ENCODE results near the gene ZKSCAN3. TPM values are rescaled to one million over a fixed set of nuclear protein-coding genes. Genes with fewer than 3 reads are reported as not detected.
"Not testable (repeated sequence)": the region's sequence is repeated elsewhere in the genome, so short reads cannot be mapped to it uniquely, and the experiment has no call there.

ZKSCAN3 gene
- total RNA-seq, 1 experiment from 2014 or later: 11.2 TPM

- TF ChIP-seq, protein P1, sequence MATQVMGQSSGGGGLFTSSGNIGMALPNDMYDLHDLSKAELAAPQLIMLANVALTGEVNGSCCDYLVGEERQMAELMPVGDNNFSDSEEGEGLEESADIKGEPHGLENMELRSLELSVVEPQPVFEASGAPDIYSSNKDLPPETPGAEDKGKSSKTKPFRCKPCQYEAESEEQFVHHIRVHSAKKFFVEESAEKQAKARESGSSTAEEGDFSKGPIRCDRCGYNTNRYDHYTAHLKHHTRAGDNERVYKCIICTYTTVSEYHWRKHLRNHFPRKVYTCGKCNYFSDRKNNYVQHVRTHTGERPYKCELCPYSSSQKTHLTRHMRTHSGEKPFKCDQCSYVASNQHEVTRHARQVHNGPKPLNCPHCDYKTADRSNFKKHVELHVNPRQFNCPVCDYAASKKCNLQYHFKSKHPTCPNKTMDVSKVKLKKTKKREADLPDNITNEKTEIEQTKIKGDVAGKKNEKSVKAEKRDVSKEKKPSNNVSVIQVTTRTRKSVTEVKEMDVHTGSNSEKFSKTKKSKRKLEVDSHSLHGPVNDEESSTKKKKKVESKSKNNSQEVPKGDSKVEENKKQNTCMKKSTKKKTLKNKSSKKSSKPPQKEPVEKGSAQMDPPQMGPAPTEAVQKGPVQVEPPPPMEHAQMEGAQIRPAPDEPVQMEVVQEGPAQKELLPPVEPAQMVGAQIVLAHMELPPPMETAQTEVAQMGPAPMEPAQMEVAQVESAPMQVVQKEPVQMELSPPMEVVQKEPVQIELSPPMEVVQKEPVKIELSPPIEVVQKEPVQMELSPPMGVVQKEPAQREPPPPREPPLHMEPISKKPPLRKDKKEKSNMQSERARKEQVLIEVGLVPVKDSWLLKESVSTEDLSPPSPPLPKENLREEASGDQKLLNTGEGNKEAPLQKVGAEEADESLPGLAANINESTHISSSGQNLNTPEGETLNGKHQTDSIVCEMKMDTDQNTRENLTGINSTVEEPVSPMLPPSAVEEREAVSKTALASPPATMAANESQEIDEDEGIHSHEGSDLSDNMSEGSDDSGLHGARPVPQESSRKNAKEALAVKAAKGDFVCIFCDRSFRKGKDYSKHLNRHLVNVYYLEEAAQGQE (IDR thresholded peaks at IDR 0.05; ENCODE audit: low read depth): no peak
- TF ChIP-seq EGR1 (IDR thresholded peaks at IDR 0.05; ENCODE audit: low read depth) (no peak), POLR2AphosphoS5 (IDR thresholded peaks at IDR 0.05; ENCODE audit: low read depth, low read length) (no peak), YY1 (IDR thresholded peaks at IDR 0.05; ENCODE audit: extremely low read depth, insufficient replicate concordance, low read depth, low read length) (no peak), EZH2phosphoT487 (IDR thresholded peaks at IDR 0.05; ENCODE audit: borderline replicate concordance) (no peak), ELF1 (IDR thresholded peaks at IDR 0.05; ENCODE audit: borderline replicate concordance, low read depth) (no peak), ZNF274 (IDR thresholded peaks at IDR 0.05; ENCODE audit: low read depth, low read length) (no peak), FOSL1 (IDR thresholded peaks at IDR 0.05; ENCODE audit: low read depth) (no peak)
- TF ChIP-seq, protein P2, sequence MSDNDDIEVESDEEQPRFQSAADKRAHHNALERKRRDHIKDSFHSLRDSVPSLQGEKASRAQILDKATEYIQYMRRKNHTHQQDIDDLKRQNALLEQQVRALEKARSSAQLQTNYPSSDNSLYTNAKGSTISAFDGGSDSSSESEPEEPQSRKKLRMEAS (IDR thresholded peaks at IDR 0.05): no peak
Observed at GRCh38 chr6:28401172-28401571, 51.4 kb downstream of the ZKSCAN3 start (continued).

DNA sequence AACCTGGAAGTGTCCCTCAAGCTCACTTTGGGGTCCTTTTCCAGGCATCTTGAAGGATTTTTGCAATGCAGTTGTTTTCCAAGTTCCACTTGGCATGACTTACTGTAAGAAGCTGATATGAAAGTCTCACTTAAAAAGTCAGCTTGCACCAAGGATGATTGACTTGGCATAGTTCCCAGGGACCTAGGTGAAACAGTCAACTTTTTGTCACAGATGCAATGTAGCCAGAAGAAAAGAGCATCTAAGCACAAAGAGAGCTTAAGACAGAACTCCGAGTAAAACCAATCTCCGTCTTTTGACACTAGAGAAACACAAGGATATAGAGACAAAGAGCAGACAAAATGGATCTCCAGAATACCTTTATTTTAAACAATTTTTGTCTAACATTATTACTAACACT lies 52.5 kb downstream of the ZKSCAN3 start:
- Histone ChIP-seq H3K4me3 (replicated peaks in 1 of 2; ENCODE audit: low read depth in 1 of 2, low read length in 2 of 2) (no peak overlapping the region), H4K20me1 (ENCODE audit: insufficient read depth) (no peaks in the 10 kb centered on the region), H3K4me1 (ENCODE audit: control insufficient read depth in 1 of 2, insufficient read depth in 2 of 2, low read length in 2 of 2) (peaks cover 0 to under 1% of the 10 kb centered on the region in 2 experiments; a peak in 1 of 4 replicates), H3K27ac (ENCODE audit: low read depth, low read length) (no peak overlapping the region), H3K4me2 (ENCODE audit: low read length) (no peak overlapping the region), H3K79me2 (ENCODE audit: insufficient read depth, low read length) (no peaks in the 10 kb centered on the region), H2AFZ (ENCODE audit: low read depth, low read length, poor library complexity, severe bottlenecking) (no peak overlapping the region), H3K36me3 (ENCODE audit: control insufficient read depth in 1 of 2, insufficient read depth in 2 of 2, low read length in 2 of 2) (no peaks in the 10 kb centered on the region), H3K9ac (ENCODE audit: low read length) (no peak overlapping the region), H3K27me3 (ENCODE audit: insufficient read depth, low read length) (no peaks in the 10 kb centered on the region), H3K9me3 (ENCODE audit: control insufficient read depth in 1 of 2, insufficient read depth in 1 of 2, low read depth in 1 of 2, low read length in 2 of 2) (no peaks in the 10 kb centered on the region), H3K9me2 (ENCODE audit: insufficient read depth) (no peaks in the 10 kb centered on the region)
- ChIA-PET RAD21 (ENCODE audit: low non-redundant PET in 1 of 2, low total read pairs in 2 of 2, uncharacterized antibody in 2 of 2, unreplicated experiment in 2 of 2) (no interaction called here), CTCF (no interaction called here), POLR2A (no interaction called here)
- ATAC-seq: no peak
- TF ChIP-seq, protein P1 (IDR thresholded peaks at IDR 0.05; ENCODE audit: low read depth): no peak
- no peak for DNase-seq (ENCODE audit: low read depth, low spot score)
- BruUV-seq (replicated peaks): no TSS peak
- intact Hi-C loops (cut with micrococcal nuclease): no loop called here

GRCh38 chr6:28403923-28404322 lies 54.2 kb downstream of the ZKSCAN3 start:
- H3K27ac ChIP-seq (ENCODE audit: low read depth, low read length); H3K4me2 ChIP-seq (ENCODE audit: low read length); POLR2A ChIA-PET; RAD21 ChIA-PET (ENCODE audit: low non-redundant PET in 1 of 2, low total read pairs in 2 of 2, uncharacterized antibody in 2 of 2, unreplicated experiment in 2 of 2); H3K79me2 ChIP-seq (ENCODE audit: insufficient read depth, low read length); H4K20me1 ChIP-seq (ENCODE audit: insufficient read depth); H3K9ac ChIP-seq (ENCODE audit: low read length); H3K36me3 ChIP-seq (ENCODE audit: control insufficient read depth in 1 of 2, insufficient read depth in 2 of 2, low read length in 2 of 2); H3K27me3 ChIP-seq (ENCODE audit: insufficient read depth, low read length); ATAC-seq; CTCF ChIA-PET; intact Hi-C loops (cut with micrococcal nuclease); H3K9me2 ChIP-seq (ENCODE audit: insufficient read depth); DNase-seq (ENCODE audit: low read depth, low spot score); H3K4me1 ChIP-seq (ENCODE audit: control insufficient read depth in 1 of 2, insufficient read depth in 2 of 2, low read length in 2 of 2); H3K9me3 ChIP-seq (ENCODE audit: control insufficient read depth in 1 of 2, insufficient read depth in 1 of 2, low read depth in 1 of 2, low read length in 2 of 2); BruUV-seq (replicated peaks); H3K4me3 ChIP-seq (replicated peaks in 1 of 2; ENCODE audit: low read depth in 1 of 2, low read length in 2 of 2); H2AFZ ChIP-seq (ENCODE audit: low read depth, low read length, poor library complexity, severe bottlenecking): not testable (repeated sequence)

All from HCT116 (cell line).